ENCODE data around the gene STARD3.

DNA sequence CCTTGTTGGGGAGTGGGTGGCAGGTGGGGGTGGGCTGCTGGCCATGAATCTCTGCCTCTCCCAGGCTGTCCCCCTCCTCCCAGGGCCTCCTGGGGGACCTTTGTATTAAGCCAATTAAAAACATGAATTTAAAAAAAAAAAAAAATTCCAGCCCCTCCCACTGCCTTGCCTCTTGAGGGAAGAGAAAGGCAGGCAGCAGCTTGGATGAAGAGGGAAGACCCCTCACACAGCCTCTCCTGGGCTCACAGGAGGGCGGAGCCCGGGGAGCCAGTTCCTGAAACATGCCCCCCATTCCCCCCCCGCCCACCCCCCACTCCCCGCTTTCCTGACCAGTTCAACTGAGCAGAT, 26.4 kb downstream of the STARD3 start:
- TF ChIP-seq, protein P1, sequence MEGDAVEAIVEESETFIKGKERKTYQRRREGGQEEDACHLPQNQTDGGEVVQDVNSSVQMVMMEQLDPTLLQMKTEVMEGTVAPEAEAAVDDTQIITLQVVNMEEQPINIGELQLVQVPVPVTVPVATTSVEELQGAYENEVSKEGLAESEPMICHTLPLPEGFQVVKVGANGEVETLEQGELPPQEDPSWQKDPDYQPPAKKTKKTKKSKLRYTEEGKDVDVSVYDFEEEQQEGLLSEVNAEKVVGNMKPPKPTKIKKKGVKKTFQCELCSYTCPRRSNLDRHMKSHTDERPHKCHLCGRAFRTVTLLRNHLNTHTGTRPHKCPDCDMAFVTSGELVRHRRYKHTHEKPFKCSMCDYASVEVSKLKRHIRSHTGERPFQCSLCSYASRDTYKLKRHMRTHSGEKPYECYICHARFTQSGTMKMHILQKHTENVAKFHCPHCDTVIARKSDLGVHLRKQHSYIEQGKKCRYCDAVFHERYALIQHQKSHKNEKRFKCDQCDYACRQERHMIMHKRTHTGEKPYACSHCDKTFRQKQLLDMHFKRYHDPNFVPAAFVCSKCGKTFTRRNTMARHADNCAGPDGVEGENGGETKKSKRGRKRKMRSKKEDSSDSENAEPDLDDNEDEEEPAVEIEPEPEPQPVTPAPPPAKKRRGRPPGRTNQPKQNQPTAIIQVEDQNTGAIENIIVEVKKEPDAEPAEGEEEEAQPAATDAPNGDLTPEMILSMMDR (IDR thresholded peaks at IDR 0.05 in 8 of 11, conservative IDR thresholded peaks at IDR 0.05 in 3 of 11), result no peak
- no peak for TF ChIP-seq POLR2A (IDR thresholded peaks at IDR 0.05)

Measured in spleen (tissue), 7 donors.